Mesodermal cell (in vitro differentiated cells): ENCODE measurements around the gene KAZN.

Experiments
- H3K27ac ChIP-seq: 2 replicates; pipeline ENCODE4 v1.7.0; 2013; ENCODE audit warnings: mild to moderate bottlenecking, low read depth, low read length, moderate library complexity; ENCODE audit not compliant: severe bottlenecking
- H3K36me3 ChIP-seq: 2 replicates; pipeline ENCODE4 v1.7.1; 2013; ENCODE audit warnings: mild to moderate bottlenecking, low read length, moderate library complexity; ENCODE audit not compliant: control insufficient read depth, insufficient read depth
- H3K4me1 ChIP-seq: one replicate; pipeline ENCODE4 v1.7.1; 2013; ENCODE audit warnings: mild to moderate bottlenecking, low read length; ENCODE audit not compliant: insufficient read depth, control insufficient read depth, poor library complexity, severe bottlenecking
- H3K4me3 ChIP-seq: 2 replicates; pipeline ENCODE4 v1.7.0; 2013; ENCODE audit warnings: low read length, control low read depth, mild to moderate bottlenecking; ENCODE audit not compliant: insufficient read depth, poor library complexity, severe bottlenecking; ENCODE audit errors: extremely low read depth
- H3K9me3 ChIP-seq: 2 replicates; pipeline ENCODE4 v1.7.1; 2013; ENCODE audit warnings: mild to moderate bottlenecking, low read length, moderate library complexity; ENCODE audit not compliant: control insufficient read depth
- WGBS, 2 experiments: methylation state at CpG; one replicate each; pipeline ENCODE4 v1.1.5; 2013; ENCODE audit warnings: missing lambda C conversion rate in 2 of 2; ENCODE audit not compliant: insufficient coverage in 2 of 2; 5-methylcytosine and 5-hydroxymethylcytosine counted together

KAZN gene

DNA sequence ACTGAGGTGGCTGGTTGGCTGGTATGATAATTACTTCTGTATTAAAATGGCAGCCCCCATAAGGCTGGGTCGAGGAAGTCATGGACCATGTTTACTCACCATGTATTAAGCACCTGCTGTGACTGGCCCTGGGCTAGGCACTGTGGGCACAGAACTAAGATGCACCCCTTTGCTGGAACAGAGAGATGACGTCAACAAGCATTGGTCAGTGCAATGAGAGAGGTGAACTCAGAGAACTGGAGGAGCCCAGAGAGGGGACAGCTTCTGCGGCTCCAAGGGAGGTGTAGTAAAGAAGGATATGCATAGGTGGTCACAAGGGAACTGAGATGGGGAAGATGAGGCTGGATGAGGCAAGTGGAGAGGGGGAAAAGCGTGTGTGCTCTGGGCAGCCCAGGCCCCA, 88.7 kb downstream of the KAZN start:
- Histone ChIP-seq H3K4me3 (no peak overlapping the region), H3K36me3 (no peaks in the 10 kb centered on the region), H3K9me3 (peaks cover 12% of the 10 kb centered on the region), H3K4me1 (no peaks in the 10 kb centered on the region), H3K27ac (no peak overlapping the region)
- WGBS, 2 experiments, result 90 to 92% methylated on average over 4 of the region's 4 CpGs

- Histone ChIP-seq H3K36me3 (no peaks in the 10 kb centered on the region), H3K9me3 (peaks cover 2% of the 10 kb centered on the region), H3K27ac (no peak overlapping the region), H3K4me3 (no peak overlapping the region), H3K4me1 (no peaks in the 10 kb centered on the region)
- 87 to 95% methylated on average over 14 of the region's 15 CpGs for WGBS, 2 experiments
Measured at GRCh38 chr1:14689996-14690615, 91.6 kb downstream of the KAZN start.

DNA sequence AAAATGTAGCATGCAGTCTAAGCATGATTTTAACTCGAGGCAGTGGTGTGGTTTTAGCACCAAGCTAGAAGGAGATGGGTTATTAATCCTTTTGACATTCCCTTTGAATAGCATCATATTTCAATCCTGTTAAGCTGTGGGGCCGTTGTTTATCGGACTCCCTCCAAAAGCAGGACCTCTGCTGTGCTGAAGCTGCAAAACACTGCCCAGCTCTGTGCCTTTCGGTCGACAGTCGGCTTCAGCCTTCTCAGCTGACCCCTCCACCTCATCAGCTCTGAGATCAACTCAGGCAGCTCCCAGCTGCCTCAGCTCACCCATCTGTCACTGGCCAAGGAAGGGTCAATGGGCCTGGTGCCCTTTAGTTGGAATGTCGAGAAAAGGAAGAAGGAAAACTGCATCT, 95.5 kb downstream of the KAZN start:
- no peak overlapping the region for H3K4me3 ChIP-seq
- no peaks in the 10 kb centered on the region for H3K9me3 ChIP-seq
- WGBS, 2 experiments, result 76 to 78% methylated on average over 5 of the region's 7 CpGs
- no peak overlapping the region for H3K27ac ChIP-seq
- no peaks in the 10 kb centered on the region for H3K36me3 ChIP-seq
- peaks cover 4% of the 10 kb centered on the region for H3K4me1 ChIP-seq

DNA sequence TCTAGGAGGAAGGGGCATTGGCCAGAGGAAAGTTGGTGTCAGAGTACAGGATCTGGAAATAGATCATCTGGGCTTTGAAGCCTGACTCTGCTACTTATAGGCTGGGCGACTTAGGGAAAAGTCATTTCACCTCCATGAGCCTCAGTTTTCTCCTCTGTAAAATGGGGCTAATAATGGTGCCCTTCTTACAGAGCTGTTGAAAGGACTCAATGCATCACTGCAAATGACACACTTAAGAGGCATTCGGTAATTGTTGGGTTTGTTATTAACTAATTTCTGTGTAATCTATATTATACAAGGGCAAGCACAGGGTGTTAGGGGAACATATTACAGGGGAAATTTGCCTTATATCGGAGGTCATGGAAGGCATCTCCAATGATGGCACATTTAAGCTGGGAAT, 96.1 kb downstream of the KAZN start:
- Histone ChIP-seq H3K4me1 (peaks cover 4% of the 10 kb centered on the region), H3K4me3 (no peak overlapping the region), H3K36me3 (no peaks in the 10 kb centered on the region), H3K27ac (no peak overlapping the region), H3K9me3 (no peaks in the 10 kb centered on the region)
- 94 to 100% methylated on average over 2 of the region's 3 CpGs for WGBS, 2 experiments

DNA sequence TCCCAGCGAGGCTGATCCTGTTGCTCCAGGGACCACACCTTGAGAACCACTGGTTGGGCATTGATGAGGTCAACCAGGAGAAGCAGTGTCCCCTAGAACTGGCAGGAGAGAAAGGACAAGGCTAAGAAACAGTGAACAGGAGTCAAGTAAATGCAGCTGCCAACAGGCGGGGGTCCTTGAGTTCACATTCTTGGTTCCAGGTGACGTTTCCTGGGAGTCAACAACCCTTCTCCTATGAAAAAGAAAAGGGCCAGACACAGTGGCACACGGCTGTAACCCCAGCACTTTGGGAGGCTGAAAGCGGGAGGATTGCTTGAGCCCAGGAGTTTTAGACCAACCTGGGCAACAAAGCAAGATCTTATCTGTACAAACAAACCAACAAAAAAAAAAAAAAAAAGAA, 98.3 kb downstream of the KAZN start:
- Histone ChIP-seq H3K36me3 (no peaks in the 10 kb centered on the region), H3K4me3 (no peak overlapping the region), H3K9me3 (no peaks in the 10 kb centered on the region), H3K4me1 (peaks cover 11% of the 10 kb centered on the region), H3K27ac (no peak overlapping the region)
- WGBS, 2 experiments, result 75 to 93% methylated on average over 2 to 3 of the region's 5 CpGs

GRCh38 chr1:14697353-14697752, 98.9 kb downstream of the KAZN start:
- no peaks in the 10 kb centered on the region for H3K36me3 ChIP-seq
- 97% methylated on average over 4 of the region's 4 CpGs; no CpG with 5 or more reads in 1 of the 2 experiments for WGBS, 2 experiments
- peaks cover 11% of the 10 kb centered on the region for H3K4me1 ChIP-seq
- H3K4me3 ChIP-seq, result no peak overlapping the region
- H3K9me3 ChIP-seq, result no peaks in the 10 kb centered on the region
- H3K27ac ChIP-seq, result no peak overlapping the region

DNA sequence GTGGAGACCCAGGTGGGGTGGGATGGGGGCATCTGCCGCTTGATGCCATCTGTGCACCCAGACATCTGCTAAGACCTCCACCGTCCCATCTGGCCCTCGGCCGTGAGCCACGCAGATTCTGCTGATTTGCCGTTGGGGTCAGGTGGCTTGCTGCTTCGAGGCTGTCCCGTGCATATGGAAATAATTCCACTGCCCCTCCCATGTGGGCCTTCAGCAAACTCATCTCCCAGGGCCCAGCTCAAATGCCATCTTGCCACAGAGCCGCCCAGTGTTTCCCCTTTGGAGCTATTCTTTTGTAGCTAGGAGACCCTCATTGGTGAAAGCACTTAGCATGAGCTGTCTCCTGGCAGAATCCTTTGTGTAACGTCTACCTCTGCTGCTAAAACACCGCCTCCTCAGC, 99.8 kb downstream of the KAZN start:
- Histone ChIP-seq H3K9me3 (no peaks in the 10 kb centered on the region), H3K4me3 (no peak overlapping the region), H3K36me3 (no peaks in the 10 kb centered on the region), H3K27ac (no peak overlapping the region), H3K4me1 (peaks cover 11% of the 10 kb centered on the region)
- WGBS, 2 experiments, result 92 to 98% methylated on average over 9 of the region's 11 CpGs

GRCh38 chr1:14699620-14700019, 101.1 kb downstream of the KAZN start:
- Histone ChIP-seq H3K36me3 (no peaks in the 10 kb centered on the region), H3K4me3 (no peak overlapping the region), H3K9me3 (no peaks in the 10 kb centered on the region), H3K4me1 (peaks cover 11% of the 10 kb centered on the region), H3K27ac (no peak overlapping the region)
- WGBS, 2 experiments, result 95 to 97% methylated on average over 8 of the region's 8 CpGs

DNA sequence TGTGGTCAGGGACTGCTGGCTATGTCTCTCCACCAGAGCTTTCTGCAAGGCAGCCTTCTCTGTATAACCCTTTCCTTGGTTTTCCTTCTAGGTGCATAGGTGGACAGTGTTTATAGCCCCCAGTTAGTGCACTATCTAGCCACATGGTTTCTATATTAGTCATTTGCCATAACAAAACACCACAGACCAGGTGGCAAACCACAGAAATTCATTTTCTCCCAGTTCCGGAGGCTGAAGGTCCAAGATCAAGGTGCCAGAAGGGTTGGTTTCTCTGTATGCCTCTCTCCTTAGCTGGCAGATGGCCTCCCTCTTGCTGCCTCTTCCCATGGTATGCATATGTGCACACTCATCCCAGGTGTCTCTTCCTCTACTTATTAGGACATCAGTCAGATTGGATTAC, 106.4 kb downstream of the KAZN start:
- no peak overlapping the region for H3K4me3 ChIP-seq
- H3K4me1 ChIP-seq, result peaks cover 7% of the 10 kb centered on the region
- no peaks in the 10 kb centered on the region for H3K9me3 ChIP-seq
- H3K36me3 ChIP-seq, result no peaks in the 10 kb centered on the region
- WGBS, 2 experiments, result 100% methylated on average over 1 of the region's 1 CpG
- no peak overlapping the region for H3K27ac ChIP-seq

- Histone ChIP-seq H3K36me3 (no peaks in the 10 kb centered on the region), H3K27ac (no peak overlapping the region)
- 82% methylated on average over 3 of the region's 5 CpGs; no CpG with 5 or more reads in 1 of the 2 experiments for WGBS, 2 experiments
Measured at GRCh38 chr1:14705824-14706223, 107.3 kb downstream of the KAZN start.

GRCh38 chr1:14706631-14707030, 108.1 kb downstream of the KAZN start:
- 14% methylated on average over 1 of the region's 5 CpGs; no CpG with 5 or more reads in 1 of the 2 experiments for WGBS, 2 experiments
- Histone ChIP-seq H3K4me3 (no peak overlapping the region), H3K9me3 (no peaks in the 10 kb centered on the region), H3K27ac (no peak overlapping the region), H3K36me3 (no peaks in the 10 kb centered on the region), H3K4me1 (no peaks in the 10 kb centered on the region)

More at GRCh38 chr1:14705824-14706223, 107.3 kb downstream of the KAZN start:
- Histone ChIP-seq H3K4me1 (peaks cover 2% of the 10 kb centered on the region), H3K4me3 (no peak overlapping the region), H3K9me3 (no peaks in the 10 kb centered on the region)
